Ramos (cell line): ENCODE measurements around the gene FNBP1.

Source experiments
- in situ Hi-C: fragments of 300-500 bp; cut with MboI; formaldehyde crosslinking; loops from one replicate; pipeline ENCODE4 v1.14.3; 2022; ENCODE audit warnings: low sequenced_read_pairs; ENCODE audit not compliant: unreplicated experiment

Gene FNBP1

GRCh38 chr9:129868023-129868871 is 174.7 kb downstream of the FNBP1 start:
- in situ Hi-C loops = no loop called here

GRCh38 chr9:129867136-129868022 is 175.6 kb downstream of the FNBP1 start:
- in situ Hi-C loops = no loop called here

DNA sequence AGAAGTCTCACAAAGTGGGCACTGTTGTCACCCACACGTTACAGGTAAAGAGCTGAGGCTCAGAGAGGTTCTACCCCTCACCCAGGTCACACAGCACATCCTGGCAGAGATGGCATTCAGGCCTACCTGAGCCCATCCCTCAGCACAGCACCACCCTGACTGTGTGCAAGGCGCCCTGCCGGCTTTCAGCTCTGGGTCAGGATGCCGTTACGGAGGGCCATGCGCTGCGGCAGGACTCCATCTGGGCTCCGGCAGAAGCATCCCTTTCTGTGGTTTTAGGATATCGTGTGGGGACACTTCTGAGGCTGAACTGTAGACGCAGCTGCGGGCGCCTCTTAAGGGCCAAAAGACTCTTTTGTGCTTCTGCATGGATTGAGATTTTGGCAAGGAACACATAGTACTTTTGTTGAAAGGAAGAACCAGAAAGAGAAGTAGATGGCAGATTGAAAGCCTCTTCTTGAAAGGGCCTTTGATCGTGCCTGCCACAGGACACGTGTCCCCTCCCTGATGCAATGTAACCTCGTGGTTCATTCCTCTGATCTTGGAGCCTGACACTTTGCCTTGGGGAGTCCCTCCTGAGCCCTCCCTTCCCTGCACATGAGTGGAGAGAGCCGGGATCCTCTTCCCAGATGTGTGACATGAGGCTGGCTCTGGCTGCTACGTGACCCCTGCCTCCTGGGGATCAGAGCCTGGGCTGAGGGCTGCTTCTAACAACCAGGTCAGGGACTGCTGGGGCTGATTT is 176.4 kb downstream of the FNBP1 start:
- in situ Hi-C loops = no loop called here

DNA sequence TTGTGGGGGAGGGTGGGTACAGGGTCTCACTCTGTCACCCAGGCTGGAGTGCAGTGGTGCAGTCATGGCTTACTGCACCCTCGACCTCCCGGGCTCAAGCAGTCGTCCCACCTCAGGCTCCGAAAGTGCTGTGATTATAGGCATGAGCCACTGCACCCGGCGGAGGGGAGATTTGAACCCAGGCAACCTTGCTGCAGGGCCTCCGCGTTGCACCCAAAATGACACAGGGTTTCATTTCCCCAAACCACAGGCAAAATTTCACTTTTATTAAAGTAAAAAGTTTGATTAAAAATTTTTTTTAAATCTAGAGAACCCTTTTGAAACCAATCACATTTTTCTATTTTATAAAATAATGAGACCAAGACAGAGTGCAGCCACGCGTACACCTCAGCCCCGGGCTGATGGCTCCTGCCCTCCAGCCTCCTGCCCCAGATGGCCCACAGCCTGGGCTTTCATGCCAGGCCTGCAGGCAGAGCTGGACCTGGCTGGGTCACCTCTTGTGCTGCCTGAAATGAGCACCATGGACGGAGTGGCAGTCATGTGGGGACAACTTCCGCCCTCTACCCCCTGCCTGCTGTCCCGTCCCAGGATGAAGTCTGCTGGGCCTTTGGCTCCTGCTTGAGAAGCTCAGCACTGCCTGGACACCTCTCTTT is 177.2 kb downstream of the FNBP1 start:
- in situ Hi-C loops = no loop called here

GRCh38 chr9:129864991-129865647 is 177.9 kb downstream of the FNBP1 start:
- in situ Hi-C loops = no loop called here

DNA sequence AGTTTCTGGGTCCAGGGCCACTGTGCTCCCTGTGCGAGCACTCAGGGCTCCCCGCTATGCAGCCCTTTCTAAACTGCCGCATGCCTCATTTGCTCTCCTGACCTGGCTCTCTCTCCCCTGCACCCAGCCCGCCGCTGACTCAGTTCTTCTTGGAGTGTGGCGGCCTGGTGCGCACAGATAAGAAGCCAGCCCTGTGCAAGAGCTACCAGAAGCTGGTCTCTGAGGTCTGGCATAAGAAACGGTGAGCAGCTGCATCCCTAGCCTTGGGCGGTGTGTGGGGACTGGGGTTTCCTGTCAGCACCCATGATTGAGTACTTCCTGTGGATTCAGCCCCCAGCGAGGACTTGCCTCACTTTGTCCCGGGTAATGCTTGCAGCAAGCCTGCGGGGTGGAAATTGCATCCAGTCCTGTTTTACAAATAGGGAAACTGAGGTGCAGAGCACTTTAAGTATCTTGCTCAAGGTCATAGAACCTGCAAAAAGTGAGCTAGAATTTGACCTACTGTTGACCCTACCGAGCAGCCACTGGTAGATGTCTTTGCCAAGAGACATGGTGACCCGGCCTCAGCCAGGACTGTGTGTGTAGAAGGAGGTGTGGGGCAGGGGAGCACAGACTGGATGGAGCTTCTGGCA is 179.8 kb downstream of the FNBP1 start:
- in situ Hi-C loops = no loop called here

- in situ Hi-C loops = no loop called here
Observed at GRCh38 chr9:129861447-129861827, 181.6 kb downstream of the FNBP1 start.

GRCh38 chr9:129860653-129861446 is 182.1 kb downstream of the FNBP1 start:
- in situ Hi-C loops = no loop called here

DNA sequence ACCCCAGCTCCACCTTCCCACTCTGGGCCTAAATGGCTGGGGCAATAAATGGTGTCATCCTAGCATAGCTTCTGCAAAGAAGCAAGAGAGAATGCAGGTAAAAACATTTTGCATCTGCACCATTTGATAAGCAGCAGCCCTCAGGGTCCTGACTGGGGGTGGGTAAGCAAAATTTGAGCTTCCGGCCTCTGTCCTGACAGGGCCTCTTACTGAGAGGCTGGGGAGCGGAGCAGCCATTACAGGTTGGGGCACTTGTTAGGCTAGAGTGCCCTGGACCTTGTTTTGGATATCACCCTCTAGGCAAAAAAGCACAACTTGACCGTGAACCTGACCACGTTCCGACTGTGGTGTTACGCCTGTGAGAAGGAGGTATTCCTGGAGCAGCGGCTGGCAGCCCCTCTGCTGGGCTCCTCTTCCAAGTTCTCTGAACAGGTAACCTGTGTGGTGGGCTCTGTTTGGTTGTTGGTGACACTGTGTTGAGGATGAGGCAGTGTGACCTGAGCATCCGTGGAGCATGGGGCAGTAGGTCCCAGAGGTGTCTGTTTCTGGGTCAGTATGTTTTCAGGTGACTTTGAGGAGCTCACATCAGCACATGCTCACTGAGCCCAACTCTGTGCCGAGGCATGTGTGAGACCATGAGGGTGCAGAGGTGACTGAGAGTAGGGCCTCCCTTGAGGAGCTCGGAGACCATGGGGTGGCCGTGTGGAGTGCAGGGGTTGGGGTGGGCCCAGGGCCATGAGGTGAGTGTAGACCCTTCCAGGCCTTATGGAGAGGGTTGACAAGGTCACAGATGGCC is 184.6 kb downstream of the FNBP1 start:
- in situ Hi-C loops = no loop called here

DNA sequence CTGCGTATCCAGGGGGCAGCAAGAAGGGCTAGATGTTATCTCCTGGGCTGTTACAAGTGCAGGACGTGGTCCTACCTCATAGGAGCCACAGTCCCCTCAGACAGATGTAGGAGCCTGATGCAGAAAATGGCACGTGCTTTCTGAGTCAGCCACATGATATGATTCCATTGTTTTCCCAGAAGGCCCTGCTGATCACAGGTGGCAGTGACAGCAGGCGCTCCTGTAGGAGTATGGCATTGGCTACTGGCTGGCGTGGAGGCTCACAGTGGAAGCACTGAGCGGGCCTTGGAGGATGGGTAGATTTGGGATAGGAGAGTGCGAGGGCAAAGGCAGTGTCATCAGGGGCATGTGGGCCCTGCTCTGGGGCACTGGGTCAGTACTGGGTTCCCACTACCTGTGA is 185.8 kb downstream of the FNBP1 start:
- in situ Hi-C loops = no loop called here

GRCh38 chr9:129854588-129855110 is 188.3 kb downstream of the FNBP1 start:
- in situ Hi-C loops = no loop called here

DNA sequence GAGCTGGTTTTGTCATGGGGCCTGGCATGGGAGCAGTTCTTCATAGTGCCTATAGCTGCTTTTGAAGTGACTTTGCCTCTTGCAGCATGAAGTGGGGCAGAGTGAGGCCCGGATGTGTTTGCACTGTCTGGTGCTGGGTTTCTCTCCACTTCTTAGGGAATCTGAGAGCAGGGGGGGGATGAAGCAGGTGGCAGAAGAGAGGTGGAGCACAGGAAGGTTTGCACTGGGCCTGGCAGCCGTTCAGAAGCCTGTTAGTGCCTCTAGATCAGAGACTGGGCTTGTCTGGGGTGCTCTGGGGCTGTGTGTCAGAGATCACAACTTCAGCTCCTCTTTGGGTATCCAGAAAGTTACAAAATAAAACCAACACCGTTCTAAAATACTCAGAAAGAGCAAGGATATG is 189.4 kb downstream of the FNBP1 start:
- in situ Hi-C loops = no loop called here

DNA sequence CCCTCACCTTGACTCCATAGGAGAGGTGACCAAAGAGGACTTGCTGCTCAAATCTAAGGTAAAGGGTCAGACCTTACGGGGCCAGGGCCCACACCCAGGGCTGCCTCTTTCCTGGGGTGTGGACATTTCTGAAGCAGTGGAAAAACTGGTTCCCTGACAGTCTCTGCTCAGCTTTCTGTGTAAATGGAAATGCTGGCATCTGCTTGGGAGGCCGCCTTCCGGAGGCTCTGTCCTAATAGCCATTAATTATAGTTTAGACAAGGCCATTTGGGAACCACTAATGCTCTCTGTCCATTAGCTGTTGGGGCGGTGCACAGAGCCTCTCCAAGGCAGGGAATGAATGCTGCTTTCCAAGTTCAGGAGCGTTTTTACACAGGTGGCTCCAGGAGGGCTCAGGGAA is 190.4 kb downstream of the FNBP1 start:
- in situ Hi-C loops = no loop called here

DNA sequence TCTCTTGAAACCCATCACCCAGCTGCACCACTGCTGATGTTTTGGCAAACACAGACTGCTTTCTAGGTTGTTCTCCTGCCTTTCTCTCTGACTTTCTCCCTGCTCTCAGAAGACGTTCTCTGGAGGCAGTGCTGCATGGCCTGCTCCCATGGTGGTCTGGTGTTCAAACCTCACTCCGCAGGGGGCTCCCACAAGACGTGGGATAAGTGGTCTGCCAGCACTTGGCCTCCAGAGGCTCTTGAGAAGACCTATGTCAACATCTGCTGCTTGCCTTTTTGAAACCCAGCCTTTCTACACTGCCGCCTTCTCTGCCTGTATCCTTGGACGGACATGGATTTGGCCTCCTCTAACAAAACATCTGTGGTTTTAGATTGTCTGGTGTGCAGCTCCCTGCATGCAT is 191.2 kb downstream of the FNBP1 start:
- in situ Hi-C loops = no loop called here

- in situ Hi-C loops = no loop called here
Observed at GRCh38 chr9:129850821-129851550, 192.0 kb downstream of the FNBP1 start.

- in situ Hi-C loops = no loop called here
Observed at GRCh38 chr9:129849901-129850300, 193.1 kb downstream of the FNBP1 start.
